Liver (tissue), 9 donors: ENCODE results near the gene KRTAP9-8. TPM values are rescaled to one million over a fixed set of nuclear protein-coding genes. Genes with fewer than 3 reads are reported as not detected.
"Not testable (repeated sequence)": the region's sequence is repeated elsewhere in the genome, so short reads cannot be mapped to it uniquely, and the experiment has no call there.

Experiments
- DNase-seq: peaks from one replicate; pipeline ENCODE4 v3.0.0-alpha.2; 2017; ENCODE audit warnings: low spot score
- H3K27ac ChIP-seq, 2 donors: one replicate each; pipeline ENCODE4 v1.7.0; 2013; ENCODE audit warnings: inconsistent platforms in 2 of 2, low read length in 2 of 2, control low read depth in 1 of 2, low read depth in 1 of 2, mild to moderate bottlenecking in 1 of 2
- H3K27me3 ChIP-seq, 4 donors: one replicate each; pipeline versions ENCODE4 v1.6.1 to v1.7.0; 2013; ENCODE audit warnings: low read length in 3 of 4, inconsistent platforms in 1 of 4, mild to moderate bottlenecking in 1 of 4, moderate library complexity in 1 of 4; ENCODE audit not compliant: control insufficient read depth in 4 of 4, insufficient read depth in 4 of 4
- H3K36me3 ChIP-seq, 4 donors: one replicate each; pipeline versions ENCODE4 v1.6.1 to v1.7.0; 2013; ENCODE audit warnings: low read length in 3 of 4, mild to moderate bottlenecking in 3 of 4, low read depth in 1 of 4, moderate library complexity in 1 of 4; ENCODE audit not compliant: control insufficient read depth in 4 of 4, insufficient read depth in 3 of 4
- H3K4me1 ChIP-seq, 4 donors: one replicate each; pipeline versions ENCODE4 v1.6.1 to v1.7.0; 2013; ENCODE audit warnings: low read length in 3 of 4, mild to moderate bottlenecking in 3 of 4, moderate library complexity in 1 of 4; ENCODE audit not compliant: control insufficient read depth in 4 of 4, insufficient read depth in 4 of 4
- H3K4me3 ChIP-seq, 3 donors: one replicate each; pipeline versions ENCODE4 v1.6.1 to v1.7.0; 2013; ENCODE audit warnings: low read length in 3 of 3, control low read depth in 1 of 3, low read depth in 1 of 3, mild to moderate bottlenecking in 1 of 3
- H3K9ac ChIP-seq, 2 donors: one replicate each; pipeline ENCODE4 v1.7.0; 2013; ENCODE audit warnings: low read length in 2 of 2, mild to moderate bottlenecking in 2 of 2, moderate library complexity in 2 of 2, control low read depth in 1 of 2, low read depth in 1 of 2
- H3K9me3 ChIP-seq, 4 donors: one replicate each; pipeline versions ENCODE4 v1.6.1 to v1.7.0; 2013; ENCODE audit warnings: low read length in 3 of 4; ENCODE audit not compliant: control insufficient read depth in 4 of 4
- EGR1 ChIP-seq, 2 donors: IDR thresholded peaks; 2 replicates each; pipeline ENCODE4 v1.6.1; 2016 to 2018; ENCODE audit warnings: antibody characterized with exemption in 2 of 2, low read depth in 2 of 2
- FOXA1 ChIP-seq: IDR thresholded peaks from 2 replicates; pipeline ENCODE4 v1.6.1; 2016; ENCODE audit warnings: antibody characterized with exemption
- GABPA ChIP-seq, 2 donors: IDR thresholded peaks in 1 of 2; conservative IDR thresholded peaks in 1 of 2; 2 replicates each; pipeline ENCODE4 v1.6.1; 2016; ENCODE audit warnings: antibody characterized with exemption in 2 of 2, mild to moderate bottlenecking in 1 of 2, moderate library complexity in 1 of 2
- HNF4A ChIP-seq, 2 donors: conservative IDR thresholded peaks; 2 replicates each; pipeline ENCODE4 v1.6.1; 2016; ENCODE audit warnings: antibody characterized with exemption in 2 of 2, mild to moderate bottlenecking in 2 of 2
- JUND ChIP-seq, 2 donors: IDR thresholded peaks; 2 replicates each; pipeline ENCODE4 v1.6.1; 2016; ENCODE audit warnings: antibody characterized with exemption in 2 of 2
- RXRA ChIP-seq, 2 donors: IDR thresholded peaks; 2 replicates each; pipeline ENCODE4 v1.6.1; 2017 to 2018; ENCODE audit warnings: antibody characterized with exemption in 2 of 2, mild to moderate bottlenecking in 1 of 2
- SP1 ChIP-seq: IDR thresholded peaks from 2 replicates; pipeline ENCODE4 v1.6.1; 2018; ENCODE audit warnings: antibody characterized with exemption, mild to moderate bottlenecking
- WGBS: extraction: QIAGEN DNeasy Blood & Tissue Kit; methylation state at CpG from one replicate; pipeline ENCODE4 v1.1.7; 2013; 5-methylcytosine and 5-hydroxymethylcytosine counted together
- polyA plus RNA-seq, 2 donors: library from polyadenylated mRNA; stranded (reverse) in 1 of 2; unstranded in 1 of 2; fragments of 200-250 nt in 1 of 2; fragments of >200 nt in 1 of 2; fragmentation: Nextera tagmentation in 1 of 2; extraction: Ambion mirVana in 1 of 2; gene quantifications; one replicate each; pipeline versions ENCODE4 v1.2.1 to v1.2.3, GENCODE V29; 2013 to 2015
- total RNA-seq, 2 donors: library from RNA; depleted of rRNA; stranded (reverse); fragments of >200 nt; gene quantifications; one replicate each; pipeline ENCODE4 v1.2.3, GENCODE V29; 2014
- TF ChIP-seq, protein P1 (sequence below): fragments of 150-350 bp; IDR thresholded peaks from 2 replicates; pipeline ENCODE4 v1.5.1; 2017; ENCODE audit warnings: improper control_type of control experiment, low read depth, low read length; ENCODE audit not compliant: missing input control
- TF ChIP-seq, protein P2 (sequence below): IDR thresholded peaks from 2 replicates; pipeline ENCODE4 v1.6.1; 2016; ENCODE audit warnings: antibody characterized with exemption, mild to moderate bottlenecking
- TF ChIP-seq, protein P3 (sequence below): IDR thresholded peaks from 2 replicates; pipeline ENCODE4 v1.6.1; 2016; ENCODE audit warnings: antibody characterized with exemption
- donor health status: healthy.
- donor health status: healthy.
- donor health status: healthy.
- donor health status: healthy.
- donor health status: healthy.

The KRTAP9-8 gene
- total and polyA plus RNA-seq, 4 donors, result not detected

DNA sequence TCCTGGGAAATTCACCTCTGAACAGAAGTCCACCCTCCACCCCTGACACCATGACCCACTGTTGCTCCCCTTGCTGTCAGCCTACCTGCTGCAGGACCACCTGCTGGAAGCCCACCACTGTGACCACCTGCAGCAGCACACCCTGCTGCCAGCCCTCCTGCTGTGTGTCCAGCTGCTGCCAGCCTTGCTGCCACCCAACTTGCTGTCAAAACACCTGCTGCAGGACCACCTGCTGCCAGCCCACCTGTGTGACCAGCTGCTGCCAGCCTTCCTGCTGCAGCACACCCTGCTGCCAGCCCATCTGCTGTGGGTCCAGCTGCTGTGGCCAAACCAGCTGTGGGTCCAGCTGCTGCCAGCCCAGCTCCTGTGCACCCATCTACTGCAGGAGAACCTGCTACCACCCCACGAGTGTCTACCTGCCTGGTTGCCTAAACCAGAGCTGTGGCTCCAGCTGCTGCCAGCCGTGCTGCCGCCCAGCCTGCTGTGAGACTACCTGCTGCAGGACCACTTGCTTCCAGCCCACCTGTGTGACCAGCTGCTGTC, 37.9 kb downstream of the KRTAP9-8 start, which contains the start of gene KRTAP9-7:
KRTAP9-7 (plus strand) TSS at position 51 of the 543 bp plus-strand sequence; CDS start at position 51, 0 bp downstream.
- not testable (repeated sequence) for H3K4me1 ChIP-seq, H3K36me3 ChIP-seq, H3K27me3 ChIP-seq, H3K9me3 ChIP-seq, DNase-seq, H3K4me3 ChIP-seq, H3K9ac ChIP-seq, H3K27ac ChIP-seq
- 74% methylated on average over 3 of the region's 3 CpGs for WGBS

DNA sequence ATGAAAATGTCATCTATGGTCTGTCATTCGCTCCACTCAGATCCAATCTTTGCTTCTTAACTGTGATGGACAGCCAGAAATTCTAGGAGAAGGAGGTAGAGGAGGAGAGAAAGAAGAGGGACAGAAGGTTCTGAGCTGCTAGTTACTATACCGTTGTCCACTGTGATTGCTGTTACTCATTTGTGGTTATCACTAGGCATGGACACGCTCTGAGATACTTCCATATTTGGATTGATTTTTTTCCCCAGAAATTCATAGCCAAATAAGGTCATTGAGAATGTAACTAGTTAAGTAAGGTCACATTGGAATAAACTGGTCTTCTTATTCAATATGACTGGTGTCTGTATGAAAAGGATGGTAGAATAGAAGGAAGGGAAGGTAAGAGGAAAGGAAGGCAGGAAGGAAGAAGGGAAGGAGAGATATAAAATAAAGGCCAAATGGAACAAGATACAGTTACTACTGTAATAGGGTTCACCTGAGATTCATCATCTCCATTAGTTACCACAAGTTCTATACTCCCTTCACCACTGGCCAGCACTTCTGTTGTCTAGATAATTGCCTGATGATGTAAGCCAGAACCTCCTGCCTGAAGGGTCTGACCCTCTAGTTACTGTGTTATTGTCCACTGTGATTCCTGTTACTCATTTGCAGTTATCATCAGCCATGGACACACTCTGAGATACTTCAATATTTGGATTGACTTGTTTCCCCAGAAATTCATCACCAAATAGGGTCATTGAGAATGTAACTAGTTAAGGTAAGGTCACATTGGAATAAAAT, 40.6 kb downstream of the KRTAP9-8 start:
- Histone ChIP-seq H3K4me1 (no peaks in the 10 kb centered on the region), H3K27ac (no peak overlapping the region), H3K36me3 (no peaks in the 10 kb centered on the region), H3K4me3 (no peak overlapping the region), H3K9me3 (peaks cover 0 to 3% (median 0%) of the 10 kb centered on the region in 4 donors), H3K27me3 (peaks cover 0 to 3% (median under 1%) of the 10 kb centered on the region in 4 donors), H3K9ac (no peak overlapping the region)
- TF ChIP-seq, protein P1, sequence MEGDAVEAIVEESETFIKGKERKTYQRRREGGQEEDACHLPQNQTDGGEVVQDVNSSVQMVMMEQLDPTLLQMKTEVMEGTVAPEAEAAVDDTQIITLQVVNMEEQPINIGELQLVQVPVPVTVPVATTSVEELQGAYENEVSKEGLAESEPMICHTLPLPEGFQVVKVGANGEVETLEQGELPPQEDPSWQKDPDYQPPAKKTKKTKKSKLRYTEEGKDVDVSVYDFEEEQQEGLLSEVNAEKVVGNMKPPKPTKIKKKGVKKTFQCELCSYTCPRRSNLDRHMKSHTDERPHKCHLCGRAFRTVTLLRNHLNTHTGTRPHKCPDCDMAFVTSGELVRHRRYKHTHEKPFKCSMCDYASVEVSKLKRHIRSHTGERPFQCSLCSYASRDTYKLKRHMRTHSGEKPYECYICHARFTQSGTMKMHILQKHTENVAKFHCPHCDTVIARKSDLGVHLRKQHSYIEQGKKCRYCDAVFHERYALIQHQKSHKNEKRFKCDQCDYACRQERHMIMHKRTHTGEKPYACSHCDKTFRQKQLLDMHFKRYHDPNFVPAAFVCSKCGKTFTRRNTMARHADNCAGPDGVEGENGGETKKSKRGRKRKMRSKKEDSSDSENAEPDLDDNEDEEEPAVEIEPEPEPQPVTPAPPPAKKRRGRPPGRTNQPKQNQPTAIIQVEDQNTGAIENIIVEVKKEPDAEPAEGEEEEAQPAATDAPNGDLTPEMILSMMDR, result no peak
- 86% methylated on average over 3 of the region's 3 CpGs for WGBS
- DNase-seq, result no peak

DNA sequence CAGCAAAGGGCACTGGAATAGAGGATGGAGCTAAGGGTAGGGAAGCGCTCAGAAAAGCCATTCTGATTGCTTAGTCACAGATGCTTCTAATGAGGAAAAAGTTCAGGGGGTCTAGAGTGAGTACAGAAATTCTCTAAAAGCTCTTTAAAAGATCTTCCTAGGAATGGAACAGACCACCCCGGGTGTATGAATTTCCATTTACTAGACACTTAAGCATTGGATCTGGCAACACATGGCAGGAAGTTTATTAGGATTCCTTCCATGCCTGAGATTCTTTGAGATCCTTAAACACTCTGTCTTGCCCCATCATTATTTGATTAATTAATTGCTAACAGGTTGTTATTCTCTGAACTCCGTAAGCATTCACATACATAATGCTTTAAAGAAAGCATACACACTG, 46.2 kb downstream of the KRTAP9-8 start:
- H3K4me1 ChIP-seq, result no peaks in the 10 kb centered on the region
- peaks cover 0 to 3% (median 0%) of the 10 kb centered on the region in 4 donors for H3K9me3 ChIP-seq
- 57% methylated on average over 3 of the region's 3 CpGs for WGBS
- H3K4me3 ChIP-seq, result no peak overlapping the region
- no peak overlapping the region for H3K9ac ChIP-seq
- TF ChIP-seq GABPA (IDR thresholded peaks at IDR 0.05 in 1 of 2, conservative IDR thresholded peaks at IDR 0.05 in 1 of 2), result no peak
- TF ChIP-seq RXRA (IDR thresholded peaks at IDR 0.05), result no peak
- TF ChIP-seq JUND (IDR thresholded peaks at IDR 0.05), result no peak
- TF ChIP-seq, protein P1, result no peak
- TF ChIP-seq, protein P2, sequence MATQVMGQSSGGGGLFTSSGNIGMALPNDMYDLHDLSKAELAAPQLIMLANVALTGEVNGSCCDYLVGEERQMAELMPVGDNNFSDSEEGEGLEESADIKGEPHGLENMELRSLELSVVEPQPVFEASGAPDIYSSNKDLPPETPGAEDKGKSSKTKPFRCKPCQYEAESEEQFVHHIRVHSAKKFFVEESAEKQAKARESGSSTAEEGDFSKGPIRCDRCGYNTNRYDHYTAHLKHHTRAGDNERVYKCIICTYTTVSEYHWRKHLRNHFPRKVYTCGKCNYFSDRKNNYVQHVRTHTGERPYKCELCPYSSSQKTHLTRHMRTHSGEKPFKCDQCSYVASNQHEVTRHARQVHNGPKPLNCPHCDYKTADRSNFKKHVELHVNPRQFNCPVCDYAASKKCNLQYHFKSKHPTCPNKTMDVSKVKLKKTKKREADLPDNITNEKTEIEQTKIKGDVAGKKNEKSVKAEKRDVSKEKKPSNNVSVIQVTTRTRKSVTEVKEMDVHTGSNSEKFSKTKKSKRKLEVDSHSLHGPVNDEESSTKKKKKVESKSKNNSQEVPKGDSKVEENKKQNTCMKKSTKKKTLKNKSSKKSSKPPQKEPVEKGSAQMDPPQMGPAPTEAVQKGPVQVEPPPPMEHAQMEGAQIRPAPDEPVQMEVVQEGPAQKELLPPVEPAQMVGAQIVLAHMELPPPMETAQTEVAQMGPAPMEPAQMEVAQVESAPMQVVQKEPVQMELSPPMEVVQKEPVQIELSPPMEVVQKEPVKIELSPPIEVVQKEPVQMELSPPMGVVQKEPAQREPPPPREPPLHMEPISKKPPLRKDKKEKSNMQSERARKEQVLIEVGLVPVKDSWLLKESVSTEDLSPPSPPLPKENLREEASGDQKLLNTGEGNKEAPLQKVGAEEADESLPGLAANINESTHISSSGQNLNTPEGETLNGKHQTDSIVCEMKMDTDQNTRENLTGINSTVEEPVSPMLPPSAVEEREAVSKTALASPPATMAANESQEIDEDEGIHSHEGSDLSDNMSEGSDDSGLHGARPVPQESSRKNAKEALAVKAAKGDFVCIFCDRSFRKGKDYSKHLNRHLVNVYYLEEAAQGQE, result no peak
- TF ChIP-seq, protein P3, sequence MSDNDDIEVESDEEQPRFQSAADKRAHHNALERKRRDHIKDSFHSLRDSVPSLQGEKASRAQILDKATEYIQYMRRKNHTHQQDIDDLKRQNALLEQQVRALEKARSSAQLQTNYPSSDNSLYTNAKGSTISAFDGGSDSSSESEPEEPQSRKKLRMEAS, result no peak
- TF ChIP-seq HNF4A (conservative IDR thresholded peaks at IDR 0.05), result no peak
- TF ChIP-seq SP1, result no peak
- no peak for TF ChIP-seq EGR1 (IDR thresholded peaks at IDR 0.05; ENCODE audit: low read depth in 2 of 2)
- TF ChIP-seq FOXA1, result no peak
- no peaks in the 10 kb centered on the region for H3K36me3 ChIP-seq
- H3K27me3 ChIP-seq, result peaks cover 0 to 3% (median 0%) of the 10 kb centered on the region in 4 donors
- no peak for DNase-seq
- no peak overlapping the region for H3K27ac ChIP-seq
